T-helper 17 cell (primary cell): ENCODE measurements around the gene SV2C. TPM values are rescaled to one million over a fixed set of nuclear protein-coding genes. Genes with fewer than 3 reads are reported as not detected.
"Not testable (repeated sequence)": the region's sequence is repeated elsewhere in the genome, so short reads cannot be mapped to it uniquely, and the experiment has no call there.

Experiments
- ATAC-seq: fragments of 150-1000 bp; cut with Tn5 transposase; 2 replicates; pipeline ENCODE4 v1.10.0; 2021; ENCODE audit warnings: mild to moderate bottlenecking, moderate library complexity
- DNase-seq, 3 donors: peaks; one replicate each; pipeline versions ENCODE4 v3.0.0 to v3.0.0-alpha.2; 2020 to 2021
- H3K9me3 ChIP-seq: one replicate; pipeline ENCODE4 v1.7.0; 2013; ENCODE audit warnings: low read length, mild to moderate bottlenecking; ENCODE audit not compliant: control insufficient read depth, poor library complexity, severe bottlenecking
- H3K27ac Mint-ChIP-seq: one replicate; pipeline ENCODE4 v1.8.0; 2022; ENCODE audit warnings: mild to moderate bottlenecking, moderate library complexity, mixed read lengths
- H3K27me3 Mint-ChIP-seq: one replicate; pipeline ENCODE4 v1.8.0; 2022; ENCODE audit warnings: mixed read lengths
- H3K36me3 Mint-ChIP-seq: one replicate; pipeline ENCODE4 v1.8.0; 2022; ENCODE audit warnings: low read depth, mixed read lengths
- H3K4me1 Mint-ChIP-seq: one replicate; pipeline ENCODE4 v1.8.0; 2022; ENCODE audit warnings: mild to moderate bottlenecking, mixed read lengths
- H3K4me3 Mint-ChIP-seq: one replicate; pipeline ENCODE4 v1.8.0; 2022; ENCODE audit warnings: mild to moderate bottlenecking, moderate library complexity, mixed read lengths
- total RNA-seq, 4 donors: library from RNA in 2 of 4; stranded (reverse) in 2 of 4; gene quantifications; one replicate each; pipeline ENCODE4 v1.2.3 and lab custom pipeline; 2022 to 2026

Gene SV2C
- total RNA-seq = under 1 TPM; 0.02 to 0.18 TPM
- total RNA-seq (lab: John Stamatoyannopoulos, UW) = 0 to 1.2 reads per million in 2 donors

GRCh38 chr5:76082772-76083554 is at the start of gene SV2C:
Gene SV2C (plus strand): TSS chr5:76083383. CDS start chr5:76131751, 48,368 bp downstream.
- H3K27me3 Mint-ChIP-seq = peaks cover 84% of the 10 kb centered on the region
- no peaks in the 10 kb centered on the region for H3K9me3 ChIP-seq
- DNase-seq = no peak
- peaks cover 12% of the 10 kb centered on the region for H3K4me1 Mint-ChIP-seq
- H3K36me3 Mint-ChIP-seq = peaks cover 3% of the 10 kb centered on the region
- peak within 1 kb of the TSS; percentile 91 for H3K4me3 Mint-ChIP-seq
- peak; percentile 68 for ATAC-seq
- H3K27ac Mint-ChIP-seq = no peak within 1 kb of the TSS

GRCh38 chr5:76037736-76038151 is 45.4 kb upstream of the SV2C start:
- Mint-ChIP-seq H3K27ac (peak overlapping the region; percentile 35), H3K4me3 (peak overlapping the region; percentile 81), H3K4me1 (peaks cover 15% of the 10 kb centered on the region)
- H3K36me3 Mint-ChIP-seq, ATAC-seq, H3K9me3 ChIP-seq, H3K27me3 Mint-ChIP-seq: not testable (repeated sequence)
- DNase-seq = peak in 1 of 3 donors; percentile 8

- peaks cover 2% of the 10 kb centered on the region for H3K36me3 Mint-ChIP-seq
- H3K27ac Mint-ChIP-seq = peak overlapping the region; percentile 35
- H3K27me3 Mint-ChIP-seq = no peaks in the 10 kb centered on the region
Observed at GRCh38 chr5:76038212-76038611, 45.0 kb upstream of the SV2C start.

GRCh38 chr5:76040806-76041205 is 42.4 kb upstream of the SV2C start:
- Mint-ChIP-seq H3K36me3 (no peaks in the 10 kb centered on the region), H3K27ac (peak overlapping the region; percentile 9), H3K27me3 (peaks cover 1% of the 10 kb centered on the region), H3K4me1 (peaks cover 15% of the 10 kb centered on the region), H3K4me3 (peak overlapping the region; percentile 1)
- H3K9me3 ChIP-seq = no peaks in the 10 kb centered on the region
- ATAC-seq (peak; percentile 90), DNase-seq (no peak)

More at GRCh38 chr5:76038212-76038611, 45.0 kb upstream of the SV2C start:
- DNase-seq (no peak), ATAC-seq (no peak)
- Mint-ChIP-seq H3K4me3 (peak overlapping the region; percentile 81), H3K4me1 (peaks cover 15% of the 10 kb centered on the region)
- no peaks in the 10 kb centered on the region for H3K9me3 ChIP-seq

- Mint-ChIP-seq H3K4me1 (peaks cover 15% of the 10 kb centered on the region), H3K4me3 (no peak overlapping the region), H3K36me3 (no peaks in the 10 kb centered on the region), H3K27me3 (peaks cover 6% of the 10 kb centered on the region), H3K27ac (no peak overlapping the region)
- DNase-seq (no peak), ATAC-seq (peak; percentile 40)
- no peaks in the 10 kb centered on the region for H3K9me3 ChIP-seq
Observed at GRCh38 chr5:76041863-76042262, 41.3 kb upstream of the SV2C start.

GRCh38 chr5:76046741-76047140 is 36.4 kb upstream of the SV2C start:
- H3K27me3 Mint-ChIP-seq = peaks cover 6% of the 10 kb centered on the region
- ATAC-seq (no peak), DNase-seq (no peak)
- no peak overlapping the region for H3K27ac Mint-ChIP-seq
- no peaks in the 10 kb centered on the region for H3K4me1 Mint-ChIP-seq
- no peaks in the 10 kb centered on the region for H3K9me3 ChIP-seq
- no peak overlapping the region for H3K4me3 Mint-ChIP-seq
- no peaks in the 10 kb centered on the region for H3K36me3 Mint-ChIP-seq

- DNase-seq (no peak), ATAC-seq (no peak)
- Mint-ChIP-seq H3K4me3 (no peak overlapping the region), H3K4me1 (no peaks in the 10 kb centered on the region), H3K36me3 (no peaks in the 10 kb centered on the region), H3K27me3 (peaks cover 6% of the 10 kb centered on the region), H3K27ac (no peak overlapping the region)
- no peaks in the 10 kb centered on the region for H3K9me3 ChIP-seq
Observed at GRCh38 chr5:76050134-76050533, 33.0 kb upstream of the SV2C start.

GRCh38 chr5:76062502-76063041 is 20.6 kb upstream of the SV2C start:
- DNase-seq (no peak), ATAC-seq (no peak)
- Mint-ChIP-seq H3K36me3 (peaks cover 3% of the 10 kb centered on the region), H3K27me3 (peaks cover 26% of the 10 kb centered on the region), H3K27ac (no peak overlapping the region), H3K4me3 (no peak overlapping the region), H3K4me1 (no peaks in the 10 kb centered on the region)
- no peaks in the 10 kb centered on the region for H3K9me3 ChIP-seq

- Mint-ChIP-seq H3K36me3 (no peaks in the 10 kb centered on the region), H3K27ac (no peak overlapping the region), H3K27me3 (peaks cover 17% of the 10 kb centered on the region), H3K4me1 (peaks cover 3% of the 10 kb centered on the region), H3K4me3 (no peak overlapping the region)
- no peaks in the 10 kb centered on the region for H3K9me3 ChIP-seq
- DNase-seq (no peak), ATAC-seq (no peak)
Observed at GRCh38 chr5:76065258-76065657, 17.9 kb upstream of the SV2C start.

GRCh38 chr5:76069061-76069735 is 14.0 kb upstream of the SV2C start:
- no peak for DNase-seq
- no peaks in the 10 kb centered on the region for H3K36me3 Mint-ChIP-seq
- H3K4me1 Mint-ChIP-seq = peaks cover 3% of the 10 kb centered on the region
- no peak overlapping the region for H3K27ac Mint-ChIP-seq
- H3K4me3 Mint-ChIP-seq = no peak overlapping the region
- ATAC-seq = no peak
- H3K27me3 Mint-ChIP-seq = peaks cover 25% of the 10 kb centered on the region
- no peaks in the 10 kb centered on the region for H3K9me3 ChIP-seq

- peak; percentile 64 for ATAC-seq
- peaks cover 71% of the 10 kb centered on the region for H3K27me3 Mint-ChIP-seq
- no peak for DNase-seq
Observed at GRCh38 chr5:76074487-76075065, 8.6 kb upstream of the SV2C start.

GRCh38 chr5:76081811-76082771 is 1.1 kb upstream of the SV2C start:
- Mint-ChIP-seq H3K27me3 (peaks cover 84% of the 10 kb centered on the region), H3K27ac (peak overlapping the region; percentile 34), H3K36me3 (peaks cover 5% of the 10 kb centered on the region), H3K4me3 (peak overlapping the region; percentile 91), H3K4me1 (peaks cover 12% of the 10 kb centered on the region)
- H3K9me3 ChIP-seq = no peaks in the 10 kb centered on the region
- no peak for DNase-seq
- ATAC-seq = no peak

More at GRCh38 chr5:76074487-76075065, 8.6 kb upstream of the SV2C start:
- Mint-ChIP-seq H3K27ac (no peak overlapping the region), H3K4me1 (peaks cover 4% of the 10 kb centered on the region), H3K36me3 (peaks cover 5% of the 10 kb centered on the region), H3K4me3 (no peak overlapping the region)
- no peaks in the 10 kb centered on the region for H3K9me3 ChIP-seq
